HCT116 (cell line): ENCODE measurements around the gene ANKFN1. TPM values are rescaled to one million over a fixed set of nuclear protein-coding genes. Genes with fewer than 3 reads are reported as not detected.

ENCODE experiments used
- ATAC-seq: fragments of 200-7000 bp; cut with Tn5 transposase; 2 replicates; pipeline ENCODE4 v1.9.1; 2020; ENCODE audit warnings: mild to moderate bottlenecking, moderate library complexity
- BruUV-seq: library from RNA; stranded (reverse); fragments of 400-500 nt; replicated peaks from 2 replicates; lab custom pipeline; 2021; lab: Mats Ljungman, UMichigan
- CTCF ChIA-PET: fragments of 300-600 bp; sonication (Branson Sonifier 250); formaldehyde crosslinking; loops from one replicate; lab custom pipeline; 2021; ENCODE audit warnings: antibody characterized with exemption; lab: Charles Lee
- POLR2A ChIA-PET: fragments of 300-600, 350-600 bp; sonication (Branson Sonifier 250); formaldehyde crosslinking; loops from one replicate; lab custom pipeline; 2021; ENCODE audit warnings: antibody characterized with exemption; lab: Charles Lee
- RAD21 ChIA-PET, 2 experiments: fragments of 300-600 bp; sonication (Branson Sonifier 250); formaldehyde crosslinking; loops; one replicate each; lab custom pipeline; 2023; ENCODE audit warnings: low total read pairs in 2 of 2; ENCODE audit not compliant: uncharacterized antibody in 2 of 2, unreplicated experiment in 2 of 2, low non-redundant PET in 1 of 2; lab: Charles Lee
- DNase-seq: peaks from one replicate; pipeline ENCODE4 v3.0.0-alpha.2; 2010; ENCODE audit warnings: low read depth, low spot score
- H2AFZ ChIP-seq: fragments of 200-600 bp; shearing (Covaris generic), sonication (generic); 2 replicates; pipeline ENCODE4 v1.6.1; 2017; ENCODE audit warnings: low read depth, mixed run types, mixed read lengths, antibody characterized with exemption, low read length; ENCODE audit not compliant: poor library complexity, severe bottlenecking
- H3K27ac ChIP-seq: 2 replicates; pipeline ENCODE4 v1.5.1; 2012; ENCODE audit warnings: low read depth, low read length
- H3K27me3 ChIP-seq: fragments of 200-600 bp; sonication (generic); 2 replicates; pipeline ENCODE4 v1.6.1; 2016; ENCODE audit warnings: mixed run types, low read length, mixed read lengths; ENCODE audit not compliant: insufficient read depth
- H3K36me3 ChIP-seq, 2 experiments: fragments of 200-500 bp in 1 of 2; fragments of 200-600 bp in 1 of 2; sonication (Bioruptor generic) in 1 of 2; sonication (generic) in 1 of 2; 2 replicates each; pipeline versions ENCODE4 v1.5.1 to v1.6.1; 2014 to 2016; ENCODE audit warnings: low read length in 2 of 2, inconsistent platforms in 1 of 2, mixed read lengths in 1 of 2, mixed run types in 1 of 2; ENCODE audit not compliant: insufficient read depth in 2 of 2, control insufficient read depth in 1 of 2
- H3K4me1 ChIP-seq, 2 experiments: fragments of 200-600 bp in 1 of 2; sonication (generic) in 1 of 2; 2 replicates each; pipeline versions ENCODE4 v1.5.1 to v1.6.1; 2012 to 2017; ENCODE audit warnings: low read length in 2 of 2, inconsistent platforms in 1 of 2, mild to moderate bottlenecking in 1 of 2, mixed read lengths in 1 of 2, mixed run types in 1 of 2, moderate library complexity in 1 of 2; ENCODE audit not compliant: insufficient read depth in 2 of 2, control insufficient read depth in 1 of 2
- H3K4me2 ChIP-seq: fragments of 200-600 bp; sonication (generic); 2 replicates; pipeline ENCODE4 v1.6.1; 2017; ENCODE audit warnings: mixed run types, low read length, mixed read lengths
- H3K4me3 ChIP-seq, 2 experiments: fragments of 200-600 bp in 1 of 2; sonication (generic) in 1 of 2; replicated peaks in 1 of 2; 2 replicates each; pipeline ENCODE4 v1.5.1; 2011 to 2016; ENCODE audit warnings: low read length in 2 of 2, control low read depth in 1 of 2, low read depth in 1 of 2, mild to moderate bottlenecking in 1 of 2, mixed read lengths in 1 of 2, mixed run types in 1 of 2
- H3K79me2 ChIP-seq: fragments of 200-600 bp; sonication (generic); 2 replicates; pipeline ENCODE4 v1.6.1; 2017; ENCODE audit warnings: mild to moderate bottlenecking, mixed run types, low read length, moderate library complexity, mixed read lengths; ENCODE audit not compliant: insufficient read depth
- H3K9ac ChIP-seq: fragments of 200-600 bp; sonication (generic); 2 replicates; pipeline ENCODE4 v1.6.1; 2016; ENCODE audit warnings: low read length, mixed read lengths
- H3K9me2 ChIP-seq: fragments of 200-600 bp; sonication (generic), shearing (Covaris generic); 2 replicates; pipeline ENCODE4 v1.6.1; 2017; ENCODE audit warnings: mixed run types, mild to moderate bottlenecking, moderate library complexity; ENCODE audit not compliant: insufficient read depth
- H3K9me3 ChIP-seq, 2 experiments: fragments of 200-500 bp in 1 of 2; fragments of 200-600 bp in 1 of 2; sonication (Bioruptor generic) in 1 of 2; sonication (generic) in 1 of 2; 2 replicates each; pipeline ENCODE4 v1.6.1; 2014 to 2017; ENCODE audit warnings: low read length in 2 of 2, mixed read lengths in 2 of 2, inconsistent platforms in 1 of 2, low read depth in 1 of 2, mild to moderate bottlenecking in 1 of 2, mixed run types in 1 of 2, moderate library complexity in 1 of 2; ENCODE audit not compliant: control insufficient read depth in 1 of 2, insufficient read depth in 1 of 2
- H4K20me1 ChIP-seq: fragments of 200-600 bp; sonication (generic), shearing (Covaris generic); 2 replicates; pipeline ENCODE4 v1.6.1; 2017; ENCODE audit warnings: mixed run types, mild to moderate bottlenecking, moderate library complexity; ENCODE audit not compliant: insufficient read depth
- ATF3 ChIP-seq: IDR thresholded peaks from 2 replicates; pipeline ENCODE4 v1.6.1; 2012
- CBX3 ChIP-seq: IDR thresholded peaks from 2 replicates; pipeline ENCODE4 v1.6.1; 2012; ENCODE audit warnings: low read depth
- CEBPB ChIP-seq: IDR thresholded peaks from 2 replicates; pipeline ENCODE4 v1.6.1; 2012; ENCODE audit warnings: low read depth
- CTCF ChIP-seq, 3 experiments: fragments of 200-600 bp in 1 of 3; sonication (generic) in 1 of 3; IDR thresholded peaks in 2 of 3; conservative IDR thresholded peaks in 1 of 3; 2 replicates each; pipeline ENCODE4 v1.5.1; 2012 to 2017; ENCODE audit warnings: low read depth in 2 of 3, low read length in 2 of 3, antibody characterized with exemption in 1 of 3, borderline replicate concordance in 1 of 3, control low read depth in 1 of 3, mild to moderate bottlenecking in 1 of 3, mixed read lengths in 1 of 3, mixed run types in 1 of 3, moderate library complexity in 1 of 3; ENCODE audit not compliant: insufficient read depth in 1 of 3
- ELF1 ChIP-seq: IDR thresholded peaks from 2 replicates; pipeline ENCODE4 v1.6.1; 2012; ENCODE audit warnings: low read depth, borderline replicate concordance
- EZH2 ChIP-seq: fragments of 200-600 bp; sonication (generic); IDR thresholded peaks from 2 replicates; pipeline ENCODE4 v1.6.1; 2017; ENCODE audit warnings: antibody characterized with exemption, mixed run types
- EZH2phosphoT487 ChIP-seq: fragments of 200-600 bp; IDR thresholded peaks from 2 replicates; pipeline ENCODE4 v1.6.1; 2018; ENCODE audit warnings: antibody characterized with exemption, borderline replicate concordance
- POLR2AphosphoS5 ChIP-seq: IDR thresholded peaks from 2 replicates; pipeline ENCODE4 v1.6.1; 2011; ENCODE audit warnings: mild to moderate bottlenecking, low read depth, low read length, moderate library complexity
- RAD21 ChIP-seq: IDR thresholded peaks from 2 replicates; pipeline ENCODE4 v1.6.1; 2012; ENCODE audit warnings: low read depth, mild to moderate bottlenecking
- SIN3A ChIP-seq: IDR thresholded peaks from 2 replicates; pipeline ENCODE4 v1.6.1; 2012; ENCODE audit warnings: low read depth
- SRF ChIP-seq: IDR thresholded peaks from 2 replicates; pipeline ENCODE4 v1.6.1; 2012; ENCODE audit warnings: low read depth
- TCF7L2 ChIP-seq: IDR thresholded peaks from 2 replicates; pipeline ENCODE4 v1.7.0; 2011; ENCODE audit warnings: borderline replicate concordance, inconsistent platforms; ENCODE audit not compliant: insufficient read depth, insufficient read length; ENCODE audit errors: extremely low read depth
- YY1 ChIP-seq: IDR thresholded peaks from 2 replicates; pipeline ENCODE4 v1.6.1; 2011; ENCODE audit warnings: low read length, low read depth, moderate library complexity, mild to moderate bottlenecking; ENCODE audit not compliant: insufficient replicate concordance; ENCODE audit errors: extremely low read depth
- ZBTB33 ChIP-seq: IDR thresholded peaks from 2 replicates; pipeline ENCODE4 v1.6.1; 2011; ENCODE audit warnings: mild to moderate bottlenecking, low read length, moderate library complexity; ENCODE audit not compliant: insufficient replicate concordance; ENCODE audit errors: extremely low read depth
- ZFX ChIP-seq: fragments of 450-650 bp; IDR thresholded peaks from 2 replicates; pipeline ENCODE4 v1.6.1; 2017
- ZNF274 ChIP-seq: fragments of 200-500 bp; sonication (Bioruptor generic); IDR thresholded peaks from 2 replicates; pipeline ENCODE4 v1.6.1; 2014; ENCODE audit warnings: mild to moderate bottlenecking, low read depth, low read length, inconsistent platforms
- intact Hi-C: fragments of 100-400 bp; cut with micrococcal nuclease; formaldehyde crosslinking; loops from 2 replicates; pipeline ENCODE4 v1.10.0; 2022
- total RNA-seq: library from RNA; stranded (reverse); gene quantifications from one replicate; pipeline ENCODE4 v1.2.1, GENCODE V29; 2021; ENCODE audit not compliant: unreplicated experiment
- TF ChIP-seq, protein P1 (sequence below): IDR thresholded peaks from 2 replicates; pipeline ENCODE4 v1.6.1; 2012; ENCODE audit warnings: low read depth
- TF ChIP-seq, protein P2 (sequence below): IDR thresholded peaks from 2 replicates; pipeline ENCODE4 v1.6.1; 2012

The ANKFN1 gene
- total RNA-seq, 1 experiment from 2014 or later = 1.1 TPM

- ChIA-PET CTCF (no interaction called here), RAD21 (no interaction called here), POLR2A (no interaction called here)
- no peak for TF ChIP-seq ATF3
- TF ChIP-seq ZBTB33 = no peak
- no peak for TF ChIP-seq ELF1
- TF ChIP-seq, protein P1, sequence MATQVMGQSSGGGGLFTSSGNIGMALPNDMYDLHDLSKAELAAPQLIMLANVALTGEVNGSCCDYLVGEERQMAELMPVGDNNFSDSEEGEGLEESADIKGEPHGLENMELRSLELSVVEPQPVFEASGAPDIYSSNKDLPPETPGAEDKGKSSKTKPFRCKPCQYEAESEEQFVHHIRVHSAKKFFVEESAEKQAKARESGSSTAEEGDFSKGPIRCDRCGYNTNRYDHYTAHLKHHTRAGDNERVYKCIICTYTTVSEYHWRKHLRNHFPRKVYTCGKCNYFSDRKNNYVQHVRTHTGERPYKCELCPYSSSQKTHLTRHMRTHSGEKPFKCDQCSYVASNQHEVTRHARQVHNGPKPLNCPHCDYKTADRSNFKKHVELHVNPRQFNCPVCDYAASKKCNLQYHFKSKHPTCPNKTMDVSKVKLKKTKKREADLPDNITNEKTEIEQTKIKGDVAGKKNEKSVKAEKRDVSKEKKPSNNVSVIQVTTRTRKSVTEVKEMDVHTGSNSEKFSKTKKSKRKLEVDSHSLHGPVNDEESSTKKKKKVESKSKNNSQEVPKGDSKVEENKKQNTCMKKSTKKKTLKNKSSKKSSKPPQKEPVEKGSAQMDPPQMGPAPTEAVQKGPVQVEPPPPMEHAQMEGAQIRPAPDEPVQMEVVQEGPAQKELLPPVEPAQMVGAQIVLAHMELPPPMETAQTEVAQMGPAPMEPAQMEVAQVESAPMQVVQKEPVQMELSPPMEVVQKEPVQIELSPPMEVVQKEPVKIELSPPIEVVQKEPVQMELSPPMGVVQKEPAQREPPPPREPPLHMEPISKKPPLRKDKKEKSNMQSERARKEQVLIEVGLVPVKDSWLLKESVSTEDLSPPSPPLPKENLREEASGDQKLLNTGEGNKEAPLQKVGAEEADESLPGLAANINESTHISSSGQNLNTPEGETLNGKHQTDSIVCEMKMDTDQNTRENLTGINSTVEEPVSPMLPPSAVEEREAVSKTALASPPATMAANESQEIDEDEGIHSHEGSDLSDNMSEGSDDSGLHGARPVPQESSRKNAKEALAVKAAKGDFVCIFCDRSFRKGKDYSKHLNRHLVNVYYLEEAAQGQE = no peak
- TF ChIP-seq SRF = no peak
- TF ChIP-seq EZH2 = no peak
- TF ChIP-seq CTCF (IDR thresholded peaks at IDR 0.05 in 2 of 3, conservative IDR thresholded peaks at IDR 0.05 in 1 of 3; ENCODE audit: borderline replicate concordance in 1 of 3, insufficient read depth in 1 of 3, low read depth in 2 of 3, low read length in 2 of 3) = no peak
- no peak for TF ChIP-seq ZNF274
- TF ChIP-seq SIN3A = no peak
- TF ChIP-seq EZH2phosphoT487 = no peak
- TF ChIP-seq RAD21 = no peak
- no peak for TF ChIP-seq CBX3
- no peak for TF ChIP-seq POLR2AphosphoS5
- TF ChIP-seq TCF7L2 = no peak
- TF ChIP-seq YY1 = no peak
- TF ChIP-seq, protein P2, sequence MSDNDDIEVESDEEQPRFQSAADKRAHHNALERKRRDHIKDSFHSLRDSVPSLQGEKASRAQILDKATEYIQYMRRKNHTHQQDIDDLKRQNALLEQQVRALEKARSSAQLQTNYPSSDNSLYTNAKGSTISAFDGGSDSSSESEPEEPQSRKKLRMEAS = no peak
- TF ChIP-seq ZFX = no peak
- TF ChIP-seq CEBPB = no peak
- Histone ChIP-seq H2AFZ (no peak overlapping the region), H3K36me3 (no peaks in the 10 kb centered on the region), H3K4me2 (no peak overlapping the region), H3K9me3 (no peaks in the 10 kb centered on the region), H3K27me3 (peaks cover 49% of the 10 kb centered on the region), H3K4me1 (no peaks in the 10 kb centered on the region), H3K79me2 (no peaks in the 10 kb centered on the region), H3K9me2 (no peaks in the 10 kb centered on the region), H3K4me3 (no peak overlapping the region), H3K9ac (no peak overlapping the region), H4K20me1 (no peaks in the 10 kb centered on the region), H3K27ac (no peak overlapping the region)
- ATAC-seq = no peak
- DNase-seq = no peak
- BruUV-seq = no TSS peak
- intact Hi-C loops = no loop called here
These were observed 143.9 kb downstream of the ANKFN1 start for GRCh38 chr17:56297184-56297583.
